Fibroblast of lung (primary cell): Measurements from ENCODE around the gene TNS1. TPM values are rescaled to one million over a fixed set of nuclear protein-coding genes. Genes with fewer than 3 reads are reported as not detected.

Experiments used
- DNase-seq, 2 donors: peaks; one replicate each; pipeline versions ENCODE4 v3.0.0 to v3.0.0-alpha.2; 2010; ENCODE audit warnings: low read depth in 2 of 2
- H2AFZ ChIP-seq: 2 replicates; pipeline ENCODE4 v1.5.1; 2012; ENCODE audit warnings: low read length, control low read depth, inconsistent platforms
- H3K27ac ChIP-seq: 2 replicates; pipeline ENCODE4 v1.5.1; 2011; ENCODE audit warnings: low read length, control low read depth; ENCODE audit not compliant: insufficient read depth
- H3K27me3 ChIP-seq: 2 replicates; pipeline ENCODE4 v1.5.1; 2011; ENCODE audit warnings: mild to moderate bottlenecking, low read length; ENCODE audit not compliant: control insufficient read depth, insufficient read depth
- H3K36me3 ChIP-seq: 2 replicates; pipeline ENCODE4 v1.5.1; 2011; ENCODE audit warnings: low read length; ENCODE audit not compliant: control insufficient read depth, insufficient read depth
- H3K4me1 ChIP-seq: 2 replicates; pipeline ENCODE4 v1.5.1; 2011; ENCODE audit warnings: low read length; ENCODE audit not compliant: control insufficient read depth, insufficient read depth; ENCODE audit errors: extremely low read depth
- H3K4me2 ChIP-seq: 2 replicates; pipeline ENCODE4 v1.5.1; 2011; ENCODE audit warnings: low read length, control low read depth; ENCODE audit not compliant: insufficient read depth; ENCODE audit errors: extremely low read depth
- H3K4me3 ChIP-seq, 4 experiments: fragments of 200-600 bp in 1 of 4; sonication (generic) in 1 of 4; replicated peaks in 1 of 4; 2 replicates each; pipeline ENCODE4 v1.5.1; 2011 to 2016; ENCODE audit warnings: low read length in 4 of 4, low read depth in 3 of 4, mild to moderate bottlenecking in 3 of 4, control low read depth in 2 of 4, inconsistent platforms in 1 of 4, mixed read lengths in 1 of 4; ENCODE audit not compliant: insufficient read depth in 1 of 4; ENCODE audit errors: control extremely low read depth in 1 of 4
- H3K79me2 ChIP-seq: 2 replicates; pipeline ENCODE4 v1.5.1; 2012; ENCODE audit warnings: mild to moderate bottlenecking, low read length, inconsistent platforms; ENCODE audit not compliant: control insufficient read depth, insufficient read depth
- H3K9ac ChIP-seq: 2 replicates; pipeline ENCODE4 v1.5.1; 2011; ENCODE audit warnings: mild to moderate bottlenecking, low read length, control low read depth; ENCODE audit not compliant: insufficient read depth
- H3K9me3 ChIP-seq: 2 replicates; pipeline ENCODE4 v1.5.1; 2012; ENCODE audit warnings: low read depth, low read length; ENCODE audit not compliant: control insufficient read depth, insufficient read depth
- H4K20me1 ChIP-seq: 2 replicates; pipeline ENCODE4 v1.5.1; 2011; ENCODE audit warnings: low read length; ENCODE audit not compliant: control insufficient read depth, insufficient read depth; ENCODE audit errors: extremely low read depth
- CTCF ChIP-seq, 2 donors: IDR thresholded peaks in 1 of 2; conservative IDR thresholded peaks in 1 of 2; 1 replicate in 1 of 2; 2 replicates in 1 of 2; pipeline ENCODE4 v1.5.1; 2011 to 2012; ENCODE audit warnings: low read length in 2 of 2, control low read depth in 1 of 2, inconsistent platforms in 1 of 2, low read depth in 1 of 2, mild to moderate bottlenecking in 1 of 2
- EZH2 ChIP-seq: IDR thresholded peaks from 2 replicates; pipeline ENCODE4 v1.5.1; 2012; ENCODE audit warnings: low read length, control low read depth, mild to moderate bottlenecking; ENCODE audit errors: missing control alignments
- polyA plus RNA-seq, 2 donors: library from polyadenylated mRNA; depleted of rRNA in 1 of 2; stranded (reverse) in 1 of 2; unstranded in 1 of 2; fragments of >200 nt; gene quantifications; 2 replicates each; pipeline ENCODE4 v1.2.1, GENCODE V29; 2011 to 2012; ENCODE audit warnings: missing spikeins in 1 of 2
- total RNA-seq: library from RNA; depleted of rRNA; stranded (reverse); fragments of >200 nt; gene quantifications from 2 replicates; pipeline ENCODE4 v1.2.1, GENCODE V29; 2014

The TNS1 gene
- total and polyA plus RNA-seq, 2 donors (not counting 1 experiment from before 2014, with no cell fraction given): 44.4 to 47.1 TPM

- no peaks in the 10 kb centered on the region for H4K20me1 ChIP-seq
- H3K27ac ChIP-seq: no peak overlapping the region
- no peaks in the 10 kb centered on the region for H3K79me2 ChIP-seq
- no peaks in the 10 kb centered on the region for H3K27me3 ChIP-seq
- no peak overlapping the region for H3K9ac ChIP-seq
- DNase-seq: peak; percentile 59 to 73
- H3K4me2 ChIP-seq: peak overlapping the region; percentile 17
- peak overlapping the region in 2 of 4 experiments; percentile 26 to 46 for H3K4me3 ChIP-seq
- no peaks in the 10 kb centered on the region for H3K9me3 ChIP-seq
- H2AFZ ChIP-seq: no peak overlapping the region
- H3K4me1 ChIP-seq: peaks cover 13% of the 10 kb centered on the region
- H3K36me3 ChIP-seq: no peaks in the 10 kb centered on the region
- TF ChIP-seq CTCF (conservative IDR thresholded peaks at IDR 0.05 in 1 of 2, IDR thresholded peaks at IDR 0.05 in 1 of 2; ENCODE audit: low read depth in 1 of 2, low read length in 2 of 2): no peak
- no peak for TF ChIP-seq EZH2
Observed at GRCh38 chr2:217979151-217979811, 23.5 kb downstream of the TNS1 start.

GRCh38 chr2:217978536-217979150 is 24.2 kb downstream of the TNS1 start:
- no peaks in the 10 kb centered on the region for H3K27me3 ChIP-seq
- TF ChIP-seq CTCF (conservative IDR thresholded peaks at IDR 0.05 in 1 of 2, IDR thresholded peaks at IDR 0.05 in 1 of 2; ENCODE audit: low read depth in 1 of 2, low read length in 2 of 2) (no peak), EZH2 (no peak)
- DNase-seq: peak; percentile 31 to 45
- peaks cover 13% of the 10 kb centered on the region for H3K4me1 ChIP-seq
- no peaks in the 10 kb centered on the region for H3K9me3 ChIP-seq
- no peaks in the 10 kb centered on the region for H3K79me2 ChIP-seq
- no peak overlapping the region for H3K9ac ChIP-seq
- H3K36me3 ChIP-seq: no peaks in the 10 kb centered on the region
- H3K4me3 ChIP-seq: peak overlapping the region in 1 of 4 experiments; percentile 46
- no peak overlapping the region for H2AFZ ChIP-seq
- H4K20me1 ChIP-seq: no peaks in the 10 kb centered on the region
- peak overlapping the region; percentile 20 for H3K4me2 ChIP-seq
- H3K27ac ChIP-seq: no peak overlapping the region

DNA sequence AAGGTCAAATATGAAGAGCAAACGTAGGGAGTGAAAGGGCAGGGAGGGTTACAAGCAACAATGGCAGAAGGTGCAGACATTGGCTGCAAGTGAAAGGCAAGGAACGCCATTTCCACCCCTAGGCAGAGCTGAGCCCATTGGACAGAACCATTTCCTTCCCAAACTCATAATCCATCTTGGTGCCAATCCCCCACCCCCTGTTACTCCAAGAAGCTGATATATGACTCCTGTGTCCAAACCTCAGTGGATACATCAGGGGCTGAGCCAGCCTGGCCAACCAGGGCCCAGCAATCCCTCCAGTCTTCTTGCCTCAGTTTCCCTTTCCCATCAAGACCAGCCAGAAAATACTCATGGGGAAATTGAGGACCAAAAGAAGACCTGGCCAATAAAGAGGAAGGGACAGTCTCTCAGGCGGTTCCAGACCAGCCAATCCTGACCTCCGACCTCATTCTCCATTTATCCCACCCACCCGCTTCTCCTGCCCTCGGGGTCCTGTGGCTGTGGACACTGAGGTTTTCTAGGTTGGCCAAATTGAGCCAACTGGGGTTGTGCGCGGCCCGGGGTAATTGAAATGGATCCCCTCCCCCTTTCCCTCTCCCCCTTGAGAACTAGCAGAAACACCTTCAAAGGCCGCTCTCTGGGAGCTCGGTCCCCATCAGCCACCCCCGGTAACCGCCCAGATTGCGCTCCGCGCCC is 24.8 kb downstream of the TNS1 start:
- Histone ChIP-seq H3K79me2 (no peaks in the 10 kb centered on the region), H3K9ac (no peak overlapping the region), H3K4me1 (peaks cover 13% of the 10 kb centered on the region), H3K27ac (no peak overlapping the region), H3K4me3 (peak overlapping the region in 1 of 4 experiments; percentile 2), H2AFZ (no peak overlapping the region), H3K36me3 (no peaks in the 10 kb centered on the region), H4K20me1 (no peaks in the 10 kb centered on the region), H3K4me2 (no peak overlapping the region), H3K9me3 (no peaks in the 10 kb centered on the region), H3K27me3 (no peaks in the 10 kb centered on the region)
- DNase-seq: no peak
- TF ChIP-seq EZH2: no peak
- TF ChIP-seq CTCF (conservative IDR thresholded peaks at IDR 0.05 in 1 of 2, IDR thresholded peaks at IDR 0.05 in 1 of 2; ENCODE audit: low read depth in 1 of 2, low read length in 2 of 2): no peak
